ENCODE measurements around the gene PRL. TPM values are rescaled to one million over a fixed set of nuclear protein-coding genes. Genes with fewer than 3 reads are reported as not detected.

PRL gene
- total RNA-seq, 1 donor = not detected

DNA sequence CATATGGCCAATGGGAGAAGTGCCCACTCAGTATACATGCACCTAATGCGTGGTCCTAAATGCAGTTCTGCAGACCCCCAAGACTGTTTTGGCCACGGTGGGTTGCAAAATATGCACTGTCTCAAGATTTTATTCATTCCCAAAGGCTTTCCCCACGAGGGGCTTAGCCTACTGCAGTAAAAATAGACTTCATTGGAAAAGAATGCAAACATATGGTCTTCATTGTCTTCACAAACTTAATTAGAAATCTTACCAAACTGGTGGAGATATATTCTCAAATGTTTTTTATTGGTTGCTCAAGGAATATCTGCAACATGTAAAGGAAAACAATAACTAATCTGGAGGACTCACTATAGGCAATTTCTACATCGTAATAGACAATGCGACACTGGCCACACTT lies 31.6 kb upstream of the PRL start:
- TF ChIP-seq, protein P1, sequence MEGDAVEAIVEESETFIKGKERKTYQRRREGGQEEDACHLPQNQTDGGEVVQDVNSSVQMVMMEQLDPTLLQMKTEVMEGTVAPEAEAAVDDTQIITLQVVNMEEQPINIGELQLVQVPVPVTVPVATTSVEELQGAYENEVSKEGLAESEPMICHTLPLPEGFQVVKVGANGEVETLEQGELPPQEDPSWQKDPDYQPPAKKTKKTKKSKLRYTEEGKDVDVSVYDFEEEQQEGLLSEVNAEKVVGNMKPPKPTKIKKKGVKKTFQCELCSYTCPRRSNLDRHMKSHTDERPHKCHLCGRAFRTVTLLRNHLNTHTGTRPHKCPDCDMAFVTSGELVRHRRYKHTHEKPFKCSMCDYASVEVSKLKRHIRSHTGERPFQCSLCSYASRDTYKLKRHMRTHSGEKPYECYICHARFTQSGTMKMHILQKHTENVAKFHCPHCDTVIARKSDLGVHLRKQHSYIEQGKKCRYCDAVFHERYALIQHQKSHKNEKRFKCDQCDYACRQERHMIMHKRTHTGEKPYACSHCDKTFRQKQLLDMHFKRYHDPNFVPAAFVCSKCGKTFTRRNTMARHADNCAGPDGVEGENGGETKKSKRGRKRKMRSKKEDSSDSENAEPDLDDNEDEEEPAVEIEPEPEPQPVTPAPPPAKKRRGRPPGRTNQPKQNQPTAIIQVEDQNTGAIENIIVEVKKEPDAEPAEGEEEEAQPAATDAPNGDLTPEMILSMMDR (IDR thresholded peaks at IDR 0.05; ENCODE audit: insufficient read depth, low read length) = no peak
- no peak for DNase-seq (ENCODE audit: low read depth)
- H3K4me3 ChIP-seq (ENCODE audit: low read depth, low read length) = no peak overlapping the region

DNA sequence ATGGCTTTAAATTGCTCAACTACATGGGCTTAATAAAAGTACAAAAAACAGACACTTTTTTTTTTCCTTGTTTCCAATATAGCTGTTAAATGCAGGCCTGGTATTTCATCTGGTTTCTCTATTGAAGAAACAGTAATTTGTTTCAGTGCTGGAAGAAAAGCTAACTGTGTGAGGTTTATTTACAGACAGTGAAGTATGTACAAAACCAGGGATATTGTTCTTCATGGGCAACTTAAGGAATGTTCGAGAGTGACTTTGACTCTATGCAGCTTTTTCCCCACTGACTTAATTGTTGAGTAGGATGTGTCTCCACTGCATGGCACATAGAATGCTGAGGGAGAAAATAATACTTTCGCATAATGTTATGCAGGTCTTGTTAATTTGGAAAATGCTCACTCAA lies 31.0 kb upstream of the PRL start:
- H3K4me3 ChIP-seq (ENCODE audit: low read depth, low read length) = no peak overlapping the region
- TF ChIP-seq, protein P1 (IDR thresholded peaks at IDR 0.05; ENCODE audit: insufficient read depth, low read length) = no peak
- no peak for DNase-seq (ENCODE audit: low read depth)

DNA sequence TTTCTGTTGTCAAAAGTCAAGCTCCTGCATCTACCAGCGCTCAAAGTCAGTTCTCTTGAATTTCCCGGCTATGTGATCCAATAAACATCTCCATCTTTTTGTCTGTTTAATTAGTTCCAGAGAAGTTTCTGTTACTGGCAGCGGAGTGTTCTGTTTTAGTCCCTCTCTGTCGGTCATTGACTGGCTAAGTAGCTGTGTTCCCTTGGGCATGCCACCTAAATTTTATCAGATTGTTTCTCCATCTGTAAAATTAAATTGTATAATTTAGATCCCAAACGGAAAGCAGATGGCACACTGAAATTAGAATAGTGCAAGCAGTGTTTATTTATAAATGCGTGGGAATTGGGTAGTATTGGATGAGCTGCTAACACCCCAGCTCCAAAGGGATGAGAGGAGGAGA lies 29.7 kb upstream of the PRL start:
- TF ChIP-seq, protein P1 (IDR thresholded peaks at IDR 0.05; ENCODE audit: insufficient read depth, low read length) = no peak
- no peak for DNase-seq (ENCODE audit: low read depth)

DNA sequence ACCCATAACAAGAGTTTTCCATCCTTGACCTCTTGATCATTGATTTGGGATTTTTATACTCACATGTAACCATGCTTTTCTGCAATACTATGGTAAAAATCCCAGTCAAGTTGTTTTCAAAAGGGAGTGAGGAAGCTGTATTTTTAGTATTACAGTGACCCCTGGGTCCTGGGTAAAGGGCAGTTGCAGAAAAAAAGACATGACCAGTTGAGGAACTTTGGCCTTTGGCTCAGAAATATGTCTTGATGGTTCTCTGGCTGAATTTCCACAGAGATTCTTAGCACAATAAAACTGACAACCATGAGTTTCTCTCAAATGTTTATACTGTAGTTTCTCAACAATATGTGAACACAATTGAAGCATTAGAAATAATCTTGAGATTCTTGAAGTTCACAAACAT lies 28.6 kb upstream of the PRL start:
- TF ChIP-seq, protein P1 (IDR thresholded peaks at IDR 0.05; ENCODE audit: insufficient read depth, low read length) = no peak
- H3K4me3 ChIP-seq (ENCODE audit: low read depth, low read length) = no peak overlapping the region
- no peak for DNase-seq (ENCODE audit: low read depth)

More for the DNA sequence above, 29.7 kb upstream of the PRL start:
- H3K4me3 ChIP-seq (ENCODE audit: low read depth, low read length) = no peak overlapping the region

DNA sequence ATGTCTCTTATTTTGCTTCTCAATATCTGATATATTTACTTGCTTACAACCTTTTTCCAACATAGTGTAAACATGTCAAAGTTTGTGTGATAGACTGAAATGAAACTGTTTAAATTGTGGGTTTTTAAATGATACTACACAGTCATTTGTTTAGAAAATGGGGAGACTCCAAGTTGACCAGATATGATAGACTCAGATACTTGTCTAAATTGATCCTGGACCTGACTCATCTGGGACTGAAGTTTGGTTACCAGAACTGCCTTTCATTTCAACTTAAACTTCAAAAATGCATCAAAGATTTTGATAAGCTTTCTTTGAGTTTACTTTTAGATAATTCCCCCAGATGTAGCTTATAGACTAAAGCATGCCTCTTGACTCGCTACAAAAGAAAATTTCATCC lies 27.0 kb upstream of the PRL start:
- H3K4me3 ChIP-seq (ENCODE audit: low read depth, low read length) = no peak overlapping the region
- DNase-seq (ENCODE audit: low read depth) = no peak
- TF ChIP-seq, protein P1 (IDR thresholded peaks at IDR 0.05; ENCODE audit: insufficient read depth, low read length) = no peak

DNA sequence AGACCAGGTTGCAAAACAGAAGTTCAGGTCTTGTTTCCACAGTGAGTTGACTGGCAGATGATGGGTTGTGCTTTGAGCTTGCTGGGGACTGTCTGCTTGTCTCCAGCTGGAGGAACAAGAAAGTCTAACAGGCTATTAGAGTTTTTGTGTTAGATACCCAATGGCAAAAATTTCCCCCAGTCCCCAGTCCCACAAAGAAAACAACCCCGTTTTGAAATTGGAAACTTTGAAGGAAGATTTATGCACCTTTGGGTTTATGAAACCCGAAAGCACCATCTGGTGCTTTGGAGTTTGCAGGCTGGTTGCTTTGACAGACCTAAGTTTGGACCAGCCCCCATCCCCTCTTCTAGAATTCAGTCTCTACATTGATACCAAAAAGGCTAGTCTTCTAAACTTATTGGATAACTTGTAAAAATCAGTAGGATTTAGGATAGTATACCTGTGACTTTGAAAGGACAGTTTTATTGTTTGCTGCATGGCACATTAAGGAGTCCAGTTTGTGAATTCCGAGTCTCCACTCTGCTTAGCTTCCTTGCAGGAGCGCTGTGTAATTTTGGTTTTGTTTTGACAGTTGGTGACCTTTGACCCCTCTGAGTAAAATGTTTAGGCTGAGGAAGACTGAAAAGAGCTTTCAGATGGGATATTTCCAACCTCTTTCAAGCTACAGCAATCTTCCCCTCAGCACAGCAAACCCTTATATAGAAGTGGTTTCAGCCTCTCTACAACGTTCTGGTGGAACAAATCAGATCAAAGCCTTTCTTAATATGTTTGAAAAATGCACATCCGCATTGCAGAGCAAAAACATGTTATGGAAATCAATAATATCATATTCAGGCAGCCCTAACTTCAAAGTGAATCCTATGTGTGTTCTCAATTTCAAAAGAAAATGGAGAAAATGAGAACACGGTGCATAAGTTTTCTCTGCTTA lies 25.5 kb upstream of the PRL start:
- TF ChIP-seq, protein P1 (IDR thresholded peaks at IDR 0.05; ENCODE audit: insufficient read depth, low read length) = no peak
- no peak for DNase-seq (ENCODE audit: low read depth)
- H3K4me3 ChIP-seq (ENCODE audit: low read depth, low read length) = no peak overlapping the region
